ENCODE measurements around the gene ACTR8.

DNA sequence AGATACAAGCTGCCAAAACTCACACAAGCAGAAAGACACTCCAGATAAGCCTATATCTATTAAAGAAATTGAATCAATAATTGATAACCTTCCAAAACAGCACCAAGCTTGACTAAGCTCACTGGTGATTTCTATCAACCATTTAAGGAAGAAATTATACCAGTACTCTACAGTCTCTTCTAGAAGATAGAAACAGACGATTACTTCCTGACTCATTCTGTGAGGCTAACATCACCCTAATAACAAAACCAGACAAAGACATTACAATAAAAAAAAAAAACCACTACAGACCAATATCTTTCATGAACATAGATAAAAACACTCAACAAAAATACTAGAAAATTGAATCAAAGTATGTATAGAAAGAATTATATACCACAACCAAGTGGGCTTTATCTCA, 55.9 kb downstream of the ACTR8 start:
- TF ChIP-seq, protein P1, sequence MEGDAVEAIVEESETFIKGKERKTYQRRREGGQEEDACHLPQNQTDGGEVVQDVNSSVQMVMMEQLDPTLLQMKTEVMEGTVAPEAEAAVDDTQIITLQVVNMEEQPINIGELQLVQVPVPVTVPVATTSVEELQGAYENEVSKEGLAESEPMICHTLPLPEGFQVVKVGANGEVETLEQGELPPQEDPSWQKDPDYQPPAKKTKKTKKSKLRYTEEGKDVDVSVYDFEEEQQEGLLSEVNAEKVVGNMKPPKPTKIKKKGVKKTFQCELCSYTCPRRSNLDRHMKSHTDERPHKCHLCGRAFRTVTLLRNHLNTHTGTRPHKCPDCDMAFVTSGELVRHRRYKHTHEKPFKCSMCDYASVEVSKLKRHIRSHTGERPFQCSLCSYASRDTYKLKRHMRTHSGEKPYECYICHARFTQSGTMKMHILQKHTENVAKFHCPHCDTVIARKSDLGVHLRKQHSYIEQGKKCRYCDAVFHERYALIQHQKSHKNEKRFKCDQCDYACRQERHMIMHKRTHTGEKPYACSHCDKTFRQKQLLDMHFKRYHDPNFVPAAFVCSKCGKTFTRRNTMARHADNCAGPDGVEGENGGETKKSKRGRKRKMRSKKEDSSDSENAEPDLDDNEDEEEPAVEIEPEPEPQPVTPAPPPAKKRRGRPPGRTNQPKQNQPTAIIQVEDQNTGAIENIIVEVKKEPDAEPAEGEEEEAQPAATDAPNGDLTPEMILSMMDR (IDR thresholded peaks at IDR 0.05; ENCODE audit: low read depth, low read length, poor library complexity, severe bottlenecking): no peak
- no peak for TF ChIP-seq EZH2phosphoT487 (IDR thresholded peaks at IDR 0.05; ENCODE audit: borderline replicate concordance, low read length)
